ENCODE data around the gene CCDC82.
A peak's percentile ranks its signal among the peaks of the same experiment; 100 is the strongest.

The CCDC82 gene

DNA sequence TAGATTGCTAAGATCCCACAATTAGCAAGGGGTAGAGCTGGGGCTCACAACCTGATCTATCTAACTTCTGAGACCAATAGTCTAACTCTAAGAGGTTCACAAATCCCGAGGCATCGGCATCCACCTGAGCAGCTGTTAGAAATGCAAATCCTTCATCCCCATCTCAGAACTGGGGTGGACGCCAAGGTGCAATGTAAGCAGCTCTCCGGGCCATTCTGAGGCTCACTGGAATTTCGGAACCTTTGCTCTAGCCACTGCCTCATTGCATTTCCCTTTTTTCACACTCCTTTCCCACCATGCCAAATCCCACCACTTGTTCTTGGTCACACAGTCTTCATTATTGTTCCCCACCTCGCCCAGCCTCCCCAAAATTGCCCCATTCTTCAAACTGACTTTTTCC lies 76.5 kb downstream of the CCDC82 start:
- TF ChIP-seq CTCF (conservative IDR thresholded peaks at IDR 0.05; ENCODE audit: control insufficient read depth, insufficient read depth, low read depth, low read length): no peak
- no peak overlapping the region for H3K4me3 ChIP-seq (ENCODE audit: control insufficient read depth, low read depth, low read length)
- no peak for DNase-seq (ENCODE audit: low read depth)

GRCh38 chr11:96311120-96311568 lies 78.6 kb downstream of the CCDC82 start:
- peak; percentile 71 for DNase-seq (ENCODE audit: low read depth)
- no peak for TF ChIP-seq CTCF (conservative IDR thresholded peaks at IDR 0.05; ENCODE audit: control insufficient read depth, insufficient read depth, low read depth, low read length)

DNA sequence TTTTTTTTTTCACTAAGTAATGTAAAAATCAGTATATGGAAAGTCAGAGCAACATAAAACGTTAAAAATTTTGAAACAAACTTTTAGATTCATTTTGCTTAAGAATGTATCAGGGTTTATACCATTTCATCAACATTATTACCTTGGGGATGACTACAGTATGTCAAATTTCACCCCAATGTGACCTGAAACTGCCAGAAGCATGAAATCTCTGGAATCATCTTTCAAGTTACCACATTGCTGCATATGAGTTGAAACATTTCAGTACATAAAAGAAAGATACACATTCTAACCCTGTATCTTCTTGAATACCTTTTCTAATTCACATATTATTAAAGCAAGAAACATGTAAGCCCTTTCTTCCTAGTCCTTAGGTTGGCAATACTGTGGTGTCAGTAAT lies 79.5 kb downstream of the CCDC82 start:
- no peak for DNase-seq (ENCODE audit: low read depth)
- no peak overlapping the region for H3K4me3 ChIP-seq (ENCODE audit: control insufficient read depth, low read depth, low read length)
- TF ChIP-seq CTCF (conservative IDR thresholded peaks at IDR 0.05; ENCODE audit: control insufficient read depth, insufficient read depth, low read depth, low read length): no peak

More at GRCh38 chr11:96311120-96311568, 78.6 kb downstream of the CCDC82 start:
- H3K4me3 ChIP-seq (ENCODE audit: control insufficient read depth, low read depth, low read length): no peak overlapping the region

GRCh38 chr11:96309643-96310017 lies 80.1 kb downstream of the CCDC82 start:
- H3K4me3 ChIP-seq (ENCODE audit: control insufficient read depth, low read depth, low read length): no peak overlapping the region
- DNase-seq (ENCODE audit: low read depth): no peak
- no peak for TF ChIP-seq CTCF (conservative IDR thresholded peaks at IDR 0.05; ENCODE audit: control insufficient read depth, insufficient read depth, low read depth, low read length)

DNA sequence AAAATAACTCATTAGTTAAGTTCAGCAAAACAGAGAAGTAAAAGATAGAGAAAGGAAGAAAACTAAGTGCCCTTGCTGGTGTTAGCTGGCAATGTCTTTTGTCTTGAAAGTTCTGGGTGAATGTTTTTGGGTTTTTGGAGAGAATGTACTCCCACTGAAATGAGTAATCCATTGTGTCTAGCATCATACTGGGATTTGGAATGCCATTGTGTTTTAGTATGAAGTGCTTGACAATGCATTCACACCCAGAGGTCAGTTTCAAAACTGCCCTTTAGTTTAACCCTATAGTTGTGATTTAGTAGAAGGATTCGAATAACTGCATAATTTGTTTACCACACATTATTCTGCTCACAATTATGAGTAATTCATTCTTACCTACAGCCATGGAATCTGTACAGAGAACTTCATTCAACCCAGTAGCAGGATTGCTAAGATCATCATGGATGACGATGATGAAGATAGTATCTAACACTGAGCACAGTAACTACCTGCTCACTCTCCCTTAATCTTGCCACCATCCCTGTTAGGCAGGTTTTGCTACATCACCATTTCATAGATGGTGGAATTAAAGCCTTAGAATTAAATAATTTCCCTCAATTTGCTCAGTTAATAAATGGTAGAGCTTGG lies 80.6 kb downstream of the CCDC82 start:
- DNase-seq (ENCODE audit: low read depth): peak; percentile 64
- no peak overlapping the region for H3K4me3 ChIP-seq (ENCODE audit: control insufficient read depth, low read depth, low read length)
- no peak for TF ChIP-seq CTCF (conservative IDR thresholded peaks at IDR 0.05; ENCODE audit: control insufficient read depth, insufficient read depth, low read depth, low read length)

GRCh38 chr11:96307776-96308140 lies 82.0 kb downstream of the CCDC82 start:
- DNase-seq (ENCODE audit: low read depth): peak; percentile 95
- TF ChIP-seq CTCF (conservative IDR thresholded peaks at IDR 0.05; ENCODE audit: control insufficient read depth, insufficient read depth, low read depth, low read length): no peak
- H3K4me3 ChIP-seq (ENCODE audit: control insufficient read depth, low read depth, low read length): peak overlapping the region; percentile 41
